Measurements from ENCODE around the gene NRDC. TPM values are rescaled to one million over a fixed set of nuclear protein-coding genes. Genes with fewer than 3 reads are reported as not detected.

Gene NRDC
- polyA plus RNA-seq, 1 donor: 97.3 TPM

- Histone ChIP-seq H3K4me1 (ENCODE audit: control insufficient read depth, insufficient read depth, low read length) (no peaks in the 10 kb centered on the region), H3K9me3 (ENCODE audit: control insufficient read depth, low read depth, low read length) (no peaks in the 10 kb centered on the region), H3K27me3 (ENCODE audit: control insufficient read depth, insufficient read depth, low read length) (no peaks in the 10 kb centered on the region), H3K36me3 (ENCODE audit: control insufficient read depth, insufficient read depth, low read length) (peaks cover 20% of the 10 kb centered on the region), H3K27ac (ENCODE audit: low read length) (no peak overlapping the region), H3K4me3 (ENCODE audit: low read length) (no peak overlapping the region)
- peak in 1 of 2 donors; percentile 14 for DNase-seq
- WGBS (ENCODE audit: insufficient coverage, low lambda C conversion rate): 33% methylated on average over 3 of the region's 3 CpGs
Observed at GRCh38 chr1:51818487-51818886, 60.0 kb downstream of the NRDC start.

GRCh38 chr1:51814513-51814912 lies 64.0 kb downstream of the NRDC start:
- H3K27ac ChIP-seq (ENCODE audit: low read length): no peak overlapping the region
- no peak overlapping the region for H3K4me3 ChIP-seq (ENCODE audit: low read length)
- 100% methylated on average over 1 of the region's 1 CpG for WGBS (ENCODE audit: insufficient coverage, low lambda C conversion rate)
- no peaks in the 10 kb centered on the region for H3K27me3 ChIP-seq (ENCODE audit: control insufficient read depth, insufficient read depth, low read length)
- H3K4me1 ChIP-seq (ENCODE audit: control insufficient read depth, insufficient read depth, low read length): no peaks in the 10 kb centered on the region
- H3K9me3 ChIP-seq (ENCODE audit: control insufficient read depth, low read depth, low read length): no peaks in the 10 kb centered on the region
- peaks cover 29% of the 10 kb centered on the region for H3K36me3 ChIP-seq (ENCODE audit: control insufficient read depth, insufficient read depth, low read length)
- DNase-seq: no peak

GRCh38 chr1:51799372-51799771 lies 79.2 kb downstream of the NRDC start:
- no peak for DNase-seq
- no peaks in the 10 kb centered on the region for H3K4me1 ChIP-seq (ENCODE audit: control insufficient read depth, insufficient read depth, low read length)
- no peaks in the 10 kb centered on the region for H3K27me3 ChIP-seq (ENCODE audit: control insufficient read depth, insufficient read depth, low read length)
- no peak overlapping the region for H3K4me3 ChIP-seq (ENCODE audit: low read length)
- no CpG with 5 or more reads among the region's 2 CpGs for WGBS (ENCODE audit: insufficient coverage, low lambda C conversion rate)
- peaks cover 49% of the 10 kb centered on the region for H3K36me3 ChIP-seq (ENCODE audit: control insufficient read depth, insufficient read depth, low read length)
- H3K27ac ChIP-seq (ENCODE audit: low read length): no peak overlapping the region
- no peaks in the 10 kb centered on the region for H3K9me3 ChIP-seq (ENCODE audit: control insufficient read depth, low read depth, low read length)

GRCh38 chr1:51794868-51795267 lies 83.7 kb downstream of the NRDC start:
- no peaks in the 10 kb centered on the region for H3K9me3 ChIP-seq (ENCODE audit: control insufficient read depth, low read depth, low read length)
- no peaks in the 10 kb centered on the region for H3K27me3 ChIP-seq (ENCODE audit: control insufficient read depth, insufficient read depth, low read length)
- H3K4me3 ChIP-seq (ENCODE audit: low read length): no peak overlapping the region
- H3K4me1 ChIP-seq (ENCODE audit: control insufficient read depth, insufficient read depth, low read length): no peaks in the 10 kb centered on the region
- H3K27ac ChIP-seq (ENCODE audit: low read length): no peak overlapping the region
- peaks cover 67% of the 10 kb centered on the region for H3K36me3 ChIP-seq (ENCODE audit: control insufficient read depth, insufficient read depth, low read length)
- DNase-seq: no peak

- Histone ChIP-seq H3K27ac (ENCODE audit: low read length) (no peak overlapping the region), H3K27me3 (ENCODE audit: control insufficient read depth, insufficient read depth, low read length) (no peaks in the 10 kb centered on the region), H3K36me3 (ENCODE audit: control insufficient read depth, insufficient read depth, low read length) (peaks cover 71% of the 10 kb centered on the region), H3K9me3 (ENCODE audit: control insufficient read depth, low read depth, low read length) (no peaks in the 10 kb centered on the region), H3K4me3 (ENCODE audit: low read length) (no peak overlapping the region), H3K4me1 (ENCODE audit: control insufficient read depth, insufficient read depth, low read length) (no peaks in the 10 kb centered on the region)
- no CpG with 5 or more reads among the region's 2 CpGs for WGBS (ENCODE audit: insufficient coverage, low lambda C conversion rate)
- DNase-seq: no peak
Observed at GRCh38 chr1:51794260-51794659, 84.3 kb downstream of the NRDC start.

- no CpG with 5 or more reads among the region's 1 CpG for WGBS (ENCODE audit: insufficient coverage, low lambda C conversion rate)
- H3K27ac ChIP-seq (ENCODE audit: low read length): no peak overlapping the region
- H3K4me1 ChIP-seq (ENCODE audit: control insufficient read depth, insufficient read depth, low read length): no peaks in the 10 kb centered on the region
- H3K27me3 ChIP-seq (ENCODE audit: control insufficient read depth, insufficient read depth, low read length): no peaks in the 10 kb centered on the region
- H3K4me3 ChIP-seq (ENCODE audit: low read length): no peak overlapping the region
- no peak for DNase-seq
- no peaks in the 10 kb centered on the region for H3K9me3 ChIP-seq (ENCODE audit: control insufficient read depth, low read depth, low read length)
- peaks cover 77% of the 10 kb centered on the region for H3K36me3 ChIP-seq (ENCODE audit: control insufficient read depth, insufficient read depth, low read length)
Observed at GRCh38 chr1:51792864-51793263, 85.7 kb downstream of the NRDC start.

- H3K27me3 ChIP-seq (ENCODE audit: control insufficient read depth, insufficient read depth, low read length): no peaks in the 10 kb centered on the region
- H3K36me3 ChIP-seq (ENCODE audit: control insufficient read depth, insufficient read depth, low read length): peaks cover 81% of the 10 kb centered on the region
- no peaks in the 10 kb centered on the region for H3K9me3 ChIP-seq (ENCODE audit: control insufficient read depth, low read depth, low read length)
- no peak for DNase-seq
- no peak overlapping the region for H3K4me3 ChIP-seq (ENCODE audit: low read length)
- no peak overlapping the region for H3K27ac ChIP-seq (ENCODE audit: low read length)
- no CpG with 5 or more reads among the region's 1 CpG for WGBS (ENCODE audit: insufficient coverage, low lambda C conversion rate)
- no peaks in the 10 kb centered on the region for H3K4me1 ChIP-seq (ENCODE audit: control insufficient read depth, insufficient read depth, low read length)
Observed at GRCh38 chr1:51791888-51792287, 86.6 kb downstream of the NRDC start.

- H3K4me1 ChIP-seq (ENCODE audit: control insufficient read depth, insufficient read depth, low read length): no peaks in the 10 kb centered on the region
- H3K9me3 ChIP-seq (ENCODE audit: control insufficient read depth, low read depth, low read length): no peaks in the 10 kb centered on the region
- no peak for DNase-seq
- H3K27me3 ChIP-seq (ENCODE audit: control insufficient read depth, insufficient read depth, low read length): no peaks in the 10 kb centered on the region
- no CpG with 5 or more reads among the region's 6 CpGs for WGBS (ENCODE audit: insufficient coverage, low lambda C conversion rate)
- no peak overlapping the region for H3K27ac ChIP-seq (ENCODE audit: low read length)
- peaks cover 95% of the 10 kb centered on the region for H3K36me3 ChIP-seq (ENCODE audit: control insufficient read depth, insufficient read depth, low read length)
- no peak overlapping the region for H3K4me3 ChIP-seq (ENCODE audit: low read length)
Observed at GRCh38 chr1:51790385-51790784, 88.1 kb downstream of the NRDC start.

- peaks cover 95% of the 10 kb centered on the region for H3K36me3 ChIP-seq (ENCODE audit: control insufficient read depth, insufficient read depth, low read length)
- no peaks in the 10 kb centered on the region for H3K9me3 ChIP-seq (ENCODE audit: control insufficient read depth, low read depth, low read length)
- no peak for DNase-seq
- WGBS (ENCODE audit: insufficient coverage, low lambda C conversion rate): no CpG with 5 or more reads among the region's 1 CpG
- no peak overlapping the region for H3K27ac ChIP-seq (ENCODE audit: low read length)
- no peaks in the 10 kb centered on the region for H3K4me1 ChIP-seq (ENCODE audit: control insufficient read depth, insufficient read depth, low read length)
- H3K27me3 ChIP-seq (ENCODE audit: control insufficient read depth, insufficient read depth, low read length): no peaks in the 10 kb centered on the region
- no peak overlapping the region for H3K4me3 ChIP-seq (ENCODE audit: low read length)
Observed at GRCh38 chr1:51789342-51789741, 89.2 kb downstream of the NRDC start.

GRCh38 chr1:51788938-51789337 lies 89.6 kb downstream of the NRDC start:
- DNase-seq: no peak
- peaks cover 95% of the 10 kb centered on the region for H3K36me3 ChIP-seq (ENCODE audit: control insufficient read depth, insufficient read depth, low read length)
- H3K4me1 ChIP-seq (ENCODE audit: control insufficient read depth, insufficient read depth, low read length): no peaks in the 10 kb centered on the region
- H3K4me3 ChIP-seq (ENCODE audit: low read length): no peak overlapping the region
- no peak overlapping the region for H3K27ac ChIP-seq (ENCODE audit: low read length)
- no CpG with 5 or more reads among the region's 2 CpGs for WGBS (ENCODE audit: insufficient coverage, low lambda C conversion rate)
- no peaks in the 10 kb centered on the region for H3K27me3 ChIP-seq (ENCODE audit: control insufficient read depth, insufficient read depth, low read length)
- no peaks in the 10 kb centered on the region for H3K9me3 ChIP-seq (ENCODE audit: control insufficient read depth, low read depth, low read length)

- no peaks in the 10 kb centered on the region for H3K27me3 ChIP-seq (ENCODE audit: control insufficient read depth, insufficient read depth, low read length)
- H3K9me3 ChIP-seq (ENCODE audit: control insufficient read depth, low read depth, low read length): no peaks in the 10 kb centered on the region
- no peak for DNase-seq
- no peak overlapping the region for H3K27ac ChIP-seq (ENCODE audit: low read length)
- peaks cover 81% of the 10 kb centered on the region for H3K36me3 ChIP-seq (ENCODE audit: control insufficient read depth, insufficient read depth, low read length)
- H3K4me1 ChIP-seq (ENCODE audit: control insufficient read depth, insufficient read depth, low read length): no peaks in the 10 kb centered on the region
- no CpG with 5 or more reads among the region's 4 CpGs for WGBS (ENCODE audit: insufficient coverage, low lambda C conversion rate)
- H3K4me3 ChIP-seq (ENCODE audit: low read length): no peak overlapping the region
Observed at GRCh38 chr1:51784997-51785421, 93.5 kb downstream of the NRDC start.

All from large intestine (tissue), 3 donors.